ENCODE measurements around the gene ARHGEF9. TPM values are rescaled to one million over a fixed set of nuclear protein-coding genes. Genes with fewer than 3 reads are reported as not detected.

The ARHGEF9 gene
- polyA plus RNA-seq, 1 donor (not counting 4 experiments of a cell fraction or from before 2014, with no cell fraction given) = 16.0 TPM

GRCh38 chrX:63764946-63765345 is 20.1 kb downstream of the ARHGEF9 start:
- DNase-seq (ENCODE audit: low read depth, low spot score) (no peak), FAIRE-seq (no peak)
- no peaks in the 10 kb centered on the region for H3K79me2 ChIP-seq (ENCODE audit: control insufficient read depth, insufficient read depth, low read length)
- dilution Hi-C loops (cut with MboI; ENCODE audit: extremely low pct_ligation_motif_present, low sequenced_read_pairs) = no loop called here
- no peaks in the 10 kb centered on the region for H3K4me1 ChIP-seq (ENCODE audit: control insufficient read depth, extremely low read depth, insufficient read depth, low read length)
- no peaks in the 10 kb centered on the region for H3K36me3 ChIP-seq (ENCODE audit: control insufficient read depth in 2 of 2, extremely low read depth in 1 of 2, insufficient read depth in 2 of 2, low read length in 2 of 2)
- no peak overlapping the region for H3K4me3 ChIP-seq (ENCODE audit: control insufficient read depth in 2 of 3, extremely low read depth in 1 of 3, insufficient read depth in 2 of 3, low read depth in 1 of 3, low read length in 3 of 3)
- no peaks in the 10 kb centered on the region for H4K20me1 ChIP-seq (ENCODE audit: control insufficient read depth, extremely low read depth, insufficient read depth, low read length)
- H3K9me1 ChIP-seq (ENCODE audit: control insufficient read depth, extremely low read depth, insufficient read depth, low read length) = no peaks in the 10 kb centered on the region
- H3K9ac ChIP-seq (ENCODE audit: control insufficient read depth, extremely low read depth, insufficient read depth, low read length) = no peak overlapping the region
- no peak for TF ChIP-seq CTCF (optimal IDR thresholded peaks at IDR 0.05 in 1 of 3, IDR thresholded peaks at IDR 0.05 in 1 of 3, conservative IDR thresholded peaks at IDR 0.05 in 1 of 3; ENCODE audit: extremely low read depth in 1 of 3, insufficient read depth in 2 of 3, low read length in 3 of 3)
- no peak for TF ChIP-seq EZH2 (IDR thresholded peaks at IDR 0.05; ENCODE audit: low read length)
- no peaks in the 10 kb centered on the region for H3K9me3 ChIP-seq (ENCODE audit: control insufficient read depth, low read depth, low read length)
- no peaks in the 10 kb centered on the region for H3K27me3 ChIP-seq (ENCODE audit: control insufficient read depth, extremely low read depth, insufficient read depth, low read length)
- no peak overlapping the region for H2AFZ ChIP-seq (ENCODE audit: control insufficient read depth, low read length)
- H3K4me2 ChIP-seq (ENCODE audit: control insufficient read depth, extremely low read depth, insufficient read depth, low read depth, low read length) = no peak overlapping the region
- H3K27ac ChIP-seq (ENCODE audit: control insufficient read depth, insufficient read depth, low read length) = no peak overlapping the region

DNA sequence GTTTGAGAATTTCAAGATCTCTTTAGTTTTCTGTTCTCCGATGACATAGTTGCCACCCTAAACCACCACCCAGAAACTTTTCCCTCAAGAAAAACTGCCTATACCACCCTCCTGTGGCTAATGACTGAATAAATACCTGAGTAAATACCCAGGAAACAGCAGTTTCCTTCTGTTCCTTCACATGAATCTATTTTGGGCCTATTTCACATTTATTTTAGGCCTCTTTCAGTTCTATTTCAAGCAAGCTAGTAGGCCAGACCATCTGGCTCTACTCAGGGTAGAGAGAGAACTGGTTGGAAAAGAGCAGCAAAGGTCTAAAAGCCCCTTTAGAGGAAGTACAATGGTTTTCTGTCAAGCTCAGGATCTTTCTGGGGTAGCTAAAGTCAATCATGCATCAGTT is 23.4 kb downstream of the ARHGEF9 start:
- no peak for TF ChIP-seq EZH2 (IDR thresholded peaks at IDR 0.05; ENCODE audit: low read length)
- TF ChIP-seq CTCF (optimal IDR thresholded peaks at IDR 0.05 in 1 of 3, IDR thresholded peaks at IDR 0.05 in 1 of 3, conservative IDR thresholded peaks at IDR 0.05 in 1 of 3; ENCODE audit: extremely low read depth in 1 of 3, insufficient read depth in 2 of 3, low read length in 3 of 3) = no peak
- Histone ChIP-seq H3K27ac (ENCODE audit: control insufficient read depth, insufficient read depth, low read length) (no peak overlapping the region), H3K9ac (ENCODE audit: control insufficient read depth, extremely low read depth, insufficient read depth, low read length) (no peak overlapping the region), H3K4me3 (ENCODE audit: control insufficient read depth in 2 of 3, extremely low read depth in 1 of 3, insufficient read depth in 2 of 3, low read depth in 1 of 3, low read length in 3 of 3) (no peak overlapping the region), H4K20me1 (ENCODE audit: control insufficient read depth, extremely low read depth, insufficient read depth, low read length) (no peaks in the 10 kb centered on the region), H3K9me1 (ENCODE audit: control insufficient read depth, extremely low read depth, insufficient read depth, low read length) (no peaks in the 10 kb centered on the region), H3K9me3 (ENCODE audit: control insufficient read depth, low read depth, low read length) (no peaks in the 10 kb centered on the region), H3K4me1 (ENCODE audit: control insufficient read depth, extremely low read depth, insufficient read depth, low read length) (no peaks in the 10 kb centered on the region), H3K4me2 (ENCODE audit: control insufficient read depth, extremely low read depth, insufficient read depth, low read depth, low read length) (no peak overlapping the region), H2AFZ (ENCODE audit: control insufficient read depth, low read length) (no peak overlapping the region), H3K36me3 (ENCODE audit: control insufficient read depth in 2 of 2, extremely low read depth in 1 of 2, insufficient read depth in 2 of 2, low read length in 2 of 2) (no peaks in the 10 kb centered on the region), H3K27me3 (ENCODE audit: control insufficient read depth, extremely low read depth, insufficient read depth, low read length) (no peaks in the 10 kb centered on the region), H3K79me2 (ENCODE audit: control insufficient read depth, insufficient read depth, low read length) (no peaks in the 10 kb centered on the region)
- no peak for FAIRE-seq
- dilution Hi-C loops (cut with MboI; ENCODE audit: extremely low pct_ligation_motif_present, low sequenced_read_pairs) = no loop called here
- no peak for DNase-seq (ENCODE audit: low read depth, low spot score)

All from keratinocyte (primary cell).